Neural crest cell (in vitro differentiated cells): ENCODE results near the gene H3-3A. TPM values are rescaled to one million over a fixed set of nuclear protein-coding genes. Genes with fewer than 3 reads are reported as not detected.

Experiments
- DNase-seq: peaks from one replicate; pipeline ENCODE4 v3.0.0; 2021; ENCODE audit warnings: low read depth, mixed read lengths, low spot score
- H3K27ac Mint-ChIP-seq: one replicate; pipeline ENCODE4 v1.8.0; 2021; ENCODE audit warnings: mild to moderate bottlenecking, mixed read lengths; ENCODE audit not compliant: unreplicated experiment
- H3K27me3 Mint-ChIP-seq: 2 replicates; pipeline ENCODE4 v1.8.0; 2021; ENCODE audit warnings: low read depth, mild to moderate bottlenecking, mixed read lengths
- H3K36me3 Mint-ChIP-seq: 2 replicates; pipeline ENCODE4 v1.8.0; 2021; ENCODE audit warnings: low read depth, mild to moderate bottlenecking, mixed read lengths
- H3K4me1 Mint-ChIP-seq: 2 replicates; pipeline ENCODE4 v1.8.0; 2021; ENCODE audit warnings: mixed read lengths
- H3K4me3 Mint-ChIP-seq: one replicate; pipeline ENCODE4 v1.8.0; 2021; ENCODE audit warnings: mild to moderate bottlenecking, mixed read lengths
- H3K9me3 Mint-ChIP-seq: 2 replicates; pipeline ENCODE4 v1.8.0; 2021; ENCODE audit warnings: mixed read lengths
- total RNA-seq: library from RNA; stranded (reverse); gene quantifications from 2 replicates; pipeline ENCODE4 v1.2.1, GENCODE V29; 2021
- TF ChIP-seq, protein P1 (sequence below): fragments of 200-600 bp; sonication (generic); conservative IDR thresholded peaks from 2 replicates; pipeline ENCODE4 v1.5.0; 2021; ENCODE audit warnings: antibody characterized with exemption, mild to moderate bottlenecking

H3-3A gene
- total RNA-seq, 1 donor from 2014 or later, result 991 TPM

DNA sequence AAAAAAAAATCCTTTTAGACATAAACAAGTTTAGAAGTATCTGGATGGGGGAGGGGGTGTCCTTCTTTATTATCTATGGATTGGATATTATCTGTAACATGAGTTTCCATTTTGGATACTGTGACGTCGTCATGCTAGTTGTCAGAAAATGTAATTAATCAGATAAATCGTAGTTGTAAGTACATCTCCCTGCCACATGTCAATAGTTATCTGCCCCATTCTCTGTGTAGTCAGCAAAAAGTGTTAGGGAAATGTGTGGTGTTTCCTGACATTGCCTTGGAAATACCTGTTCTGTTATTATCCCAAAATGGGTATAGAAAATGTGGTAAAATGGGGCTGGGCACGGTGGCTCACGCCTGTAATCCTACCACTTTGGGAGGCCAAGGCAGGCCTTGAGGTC lies 38.8 kb upstream of the H3-3A start:
- no peak overlapping the region for H3K4me3 Mint-ChIP-seq

DNA sequence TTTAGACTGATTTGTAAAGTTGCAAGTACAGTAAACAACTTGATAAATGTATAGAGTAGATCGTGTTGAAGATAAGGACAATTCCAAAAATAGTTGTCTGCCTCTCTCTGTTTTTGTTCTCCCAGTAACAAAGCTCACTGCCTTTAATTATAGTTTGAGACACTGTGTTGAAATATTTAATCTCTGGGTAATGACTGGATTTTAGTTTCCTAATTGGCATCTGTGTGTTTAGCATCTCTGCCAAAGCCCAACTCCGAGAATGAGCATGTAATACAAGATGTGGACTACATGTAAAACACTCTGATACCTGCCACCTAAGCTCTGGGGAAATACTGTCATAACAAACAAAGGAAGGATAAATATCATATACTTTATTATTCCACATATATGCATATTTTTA lies 35.7 kb upstream of the H3-3A start:
- no peak overlapping the region for H3K4me3 Mint-ChIP-seq

More for the DNA sequence above, 38.8 kb upstream of the H3-3A start:
- Mint-ChIP-seq H3K4me1 (no peaks in the 10 kb centered on the region), H3K9me3 (no peaks in the 10 kb centered on the region), H3K27me3 (no peaks in the 10 kb centered on the region), H3K36me3 (no peaks in the 10 kb centered on the region), H3K27ac (no peak overlapping the region)
- TF ChIP-seq, protein P1, sequence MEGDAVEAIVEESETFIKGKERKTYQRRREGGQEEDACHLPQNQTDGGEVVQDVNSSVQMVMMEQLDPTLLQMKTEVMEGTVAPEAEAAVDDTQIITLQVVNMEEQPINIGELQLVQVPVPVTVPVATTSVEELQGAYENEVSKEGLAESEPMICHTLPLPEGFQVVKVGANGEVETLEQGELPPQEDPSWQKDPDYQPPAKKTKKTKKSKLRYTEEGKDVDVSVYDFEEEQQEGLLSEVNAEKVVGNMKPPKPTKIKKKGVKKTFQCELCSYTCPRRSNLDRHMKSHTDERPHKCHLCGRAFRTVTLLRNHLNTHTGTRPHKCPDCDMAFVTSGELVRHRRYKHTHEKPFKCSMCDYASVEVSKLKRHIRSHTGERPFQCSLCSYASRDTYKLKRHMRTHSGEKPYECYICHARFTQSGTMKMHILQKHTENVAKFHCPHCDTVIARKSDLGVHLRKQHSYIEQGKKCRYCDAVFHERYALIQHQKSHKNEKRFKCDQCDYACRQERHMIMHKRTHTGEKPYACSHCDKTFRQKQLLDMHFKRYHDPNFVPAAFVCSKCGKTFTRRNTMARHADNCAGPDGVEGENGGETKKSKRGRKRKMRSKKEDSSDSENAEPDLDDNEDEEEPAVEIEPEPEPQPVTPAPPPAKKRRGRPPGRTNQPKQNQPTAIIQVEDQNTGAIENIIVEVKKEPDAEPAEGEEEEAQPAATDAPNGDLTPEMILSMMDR, result no peak
- DNase-seq, result no peak

DNA sequence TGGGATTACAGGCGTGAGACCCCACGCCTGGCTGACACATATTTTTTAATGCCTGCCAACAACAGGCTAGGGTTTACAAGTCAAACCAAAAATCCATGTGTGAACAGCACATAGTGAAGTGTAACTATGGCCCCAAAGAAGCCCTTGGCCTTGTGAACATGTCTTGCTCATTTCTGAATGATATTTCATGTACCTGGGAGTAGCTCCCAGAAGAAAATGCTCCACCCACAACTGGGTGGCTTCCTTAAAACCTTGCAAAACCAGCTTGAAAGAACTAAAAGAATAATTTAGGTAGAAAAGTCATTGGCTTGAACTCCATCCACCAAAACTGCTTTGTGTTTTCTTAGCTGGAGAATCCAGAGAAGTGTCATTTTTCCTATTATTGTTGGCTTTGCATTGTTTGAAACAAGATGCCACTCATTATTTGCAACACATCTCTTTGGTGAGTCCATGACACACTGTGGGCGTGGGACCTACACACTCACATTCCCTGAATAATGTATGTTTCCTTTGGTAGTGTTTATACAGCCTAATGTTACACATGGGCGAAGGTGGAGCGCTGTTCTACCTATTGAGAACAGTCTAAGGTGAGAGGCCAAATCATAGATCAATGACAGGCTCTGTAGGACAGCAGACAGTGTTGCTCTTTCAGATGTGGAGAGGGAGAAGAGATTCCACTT lies 34.8 kb upstream of the H3-3A start:
- Mint-ChIP-seq H3K27ac (no peak overlapping the region), H3K4me1 (no peaks in the 10 kb centered on the region), H3K27me3 (no peaks in the 10 kb centered on the region), H3K4me3 (no peak overlapping the region), H3K36me3 (no peaks in the 10 kb centered on the region), H3K9me3 (no peaks in the 10 kb centered on the region)
- TF ChIP-seq, protein P1, result no peak
- DNase-seq, result no peak

More for the DNA sequence above, 35.7 kb upstream of the H3-3A start:
- no peaks in the 10 kb centered on the region for H3K4me1 Mint-ChIP-seq
- TF ChIP-seq, protein P1, result no peak
- DNase-seq, result no peak
- H3K9me3 Mint-ChIP-seq, result no peaks in the 10 kb centered on the region
- H3K27me3 Mint-ChIP-seq, result no peaks in the 10 kb centered on the region
- no peak overlapping the region for H3K27ac Mint-ChIP-seq
- H3K36me3 Mint-ChIP-seq, result no peaks in the 10 kb centered on the region

DNA sequence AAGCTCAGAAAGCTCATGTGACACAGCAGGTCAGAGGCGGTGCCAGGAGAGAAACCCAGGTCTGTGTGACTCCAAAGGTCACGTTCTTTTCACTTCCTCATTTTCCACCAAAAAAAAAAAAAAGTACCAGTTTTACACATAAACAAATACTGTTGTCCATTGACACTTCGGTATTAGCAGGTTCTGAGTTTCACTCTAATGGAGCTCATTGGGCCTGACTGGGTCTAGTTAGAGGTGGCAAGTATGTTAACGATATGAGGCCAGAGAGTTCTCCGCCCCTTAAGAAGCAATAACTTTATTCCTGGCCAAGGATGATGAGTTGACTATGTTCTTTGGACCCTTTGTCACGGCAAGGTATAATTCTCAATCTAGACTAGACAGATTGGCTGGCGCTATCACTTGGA lies 33.4 kb upstream of the H3-3A start:
- no peaks in the 10 kb centered on the region for H3K4me1 Mint-ChIP-seq
- H3K9me3 Mint-ChIP-seq, result no peaks in the 10 kb centered on the region
- H3K36me3 Mint-ChIP-seq, result no peaks in the 10 kb centered on the region
- TF ChIP-seq, protein P1, result no peak
- no peak overlapping the region for H3K4me3 Mint-ChIP-seq
- H3K27me3 Mint-ChIP-seq, result no peaks in the 10 kb centered on the region
- H3K27ac Mint-ChIP-seq, result no peak overlapping the region
- DNase-seq, result no peak

DNA sequence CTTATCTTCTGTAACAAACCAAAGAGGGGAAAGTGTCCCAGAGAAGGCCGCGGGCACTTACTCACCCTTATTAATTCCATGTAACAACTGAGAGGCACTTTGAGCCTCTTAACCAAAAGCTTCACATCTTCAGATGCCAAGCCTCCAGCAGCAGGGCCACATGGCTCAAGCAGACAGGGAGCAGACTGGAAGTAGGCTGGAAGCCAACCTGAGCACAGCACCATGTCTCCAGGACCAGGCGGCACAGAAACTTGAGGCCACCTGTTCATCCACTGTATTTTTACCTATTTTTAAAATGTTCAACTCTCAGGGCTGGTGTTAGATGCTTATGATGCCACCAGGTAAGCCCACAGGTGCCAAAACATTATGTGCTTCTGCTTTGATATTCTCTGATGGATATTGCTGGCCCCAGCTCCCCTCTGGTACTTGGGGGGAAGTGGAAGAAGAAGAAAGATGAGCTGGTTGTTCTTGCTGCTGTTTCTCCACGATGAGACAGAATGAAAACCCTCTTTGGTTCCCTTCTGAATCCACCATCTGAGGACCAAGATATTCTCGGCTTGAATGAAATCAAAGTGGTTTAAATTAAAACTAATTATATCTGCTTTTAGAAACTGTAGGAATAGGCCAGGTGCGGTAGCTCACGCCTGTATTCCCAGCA lies 32.8 kb upstream of the H3-3A start:
- no peaks in the 10 kb centered on the region for H3K4me1 Mint-ChIP-seq
- TF ChIP-seq, protein P1, result no peak
- H3K4me3 Mint-ChIP-seq, result no peak overlapping the region
- H3K36me3 Mint-ChIP-seq, result no peaks in the 10 kb centered on the region
- H3K27me3 Mint-ChIP-seq, result no peaks in the 10 kb centered on the region
- no peaks in the 10 kb centered on the region for H3K9me3 Mint-ChIP-seq
- H3K27ac Mint-ChIP-seq, result no peak overlapping the region
- DNase-seq, result no peak
